Measurements from ENCODE around the gene KIF3B.
A peak's percentile ranks its signal among the peaks of the same experiment; 100 is the strongest.
"Not testable (repeated sequence)": the region's sequence is repeated elsewhere in the genome, so short reads cannot be mapped to it uniquely, and the experiment has no call there.

The KIF3B gene

DNA sequence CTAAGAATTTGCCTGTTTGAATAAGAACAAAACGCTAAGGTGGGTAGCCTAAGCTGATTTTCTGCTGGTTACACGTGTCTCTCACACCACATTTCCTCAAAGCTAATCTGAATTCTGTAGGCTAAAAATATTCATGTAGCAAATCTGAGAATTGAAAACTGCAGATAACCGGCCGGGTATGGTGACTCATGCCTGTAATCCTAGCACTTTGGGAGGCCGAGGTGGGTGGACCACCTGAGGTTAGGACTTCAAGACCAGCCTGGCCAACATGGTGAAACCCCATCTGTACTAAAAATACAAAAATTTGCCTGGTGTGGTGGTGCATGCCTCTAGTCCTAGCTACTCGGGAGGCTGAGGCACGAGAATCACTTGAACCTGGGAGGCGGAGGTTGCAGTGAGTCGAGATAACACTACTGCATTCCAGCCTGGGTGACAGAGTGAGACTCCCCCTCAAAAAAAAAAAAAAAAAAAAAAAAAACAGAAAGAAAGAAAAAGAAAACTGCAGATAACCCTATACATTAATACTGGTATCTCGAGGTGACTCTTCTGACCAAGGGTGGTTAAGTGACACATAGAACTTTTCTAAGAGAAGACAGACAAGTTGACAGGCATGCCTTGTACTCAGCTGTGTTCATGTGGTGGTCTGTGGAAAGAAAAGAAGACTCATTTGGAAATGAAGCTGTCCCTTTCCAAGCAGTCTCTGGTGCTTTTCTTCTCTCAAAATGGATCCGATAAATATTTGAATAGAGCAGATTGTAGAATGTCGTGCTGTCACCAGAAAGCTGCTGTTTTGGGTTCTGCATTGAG, 55.9 kb downstream of the KIF3B start:
- no peak for DNase-seq

DNA sequence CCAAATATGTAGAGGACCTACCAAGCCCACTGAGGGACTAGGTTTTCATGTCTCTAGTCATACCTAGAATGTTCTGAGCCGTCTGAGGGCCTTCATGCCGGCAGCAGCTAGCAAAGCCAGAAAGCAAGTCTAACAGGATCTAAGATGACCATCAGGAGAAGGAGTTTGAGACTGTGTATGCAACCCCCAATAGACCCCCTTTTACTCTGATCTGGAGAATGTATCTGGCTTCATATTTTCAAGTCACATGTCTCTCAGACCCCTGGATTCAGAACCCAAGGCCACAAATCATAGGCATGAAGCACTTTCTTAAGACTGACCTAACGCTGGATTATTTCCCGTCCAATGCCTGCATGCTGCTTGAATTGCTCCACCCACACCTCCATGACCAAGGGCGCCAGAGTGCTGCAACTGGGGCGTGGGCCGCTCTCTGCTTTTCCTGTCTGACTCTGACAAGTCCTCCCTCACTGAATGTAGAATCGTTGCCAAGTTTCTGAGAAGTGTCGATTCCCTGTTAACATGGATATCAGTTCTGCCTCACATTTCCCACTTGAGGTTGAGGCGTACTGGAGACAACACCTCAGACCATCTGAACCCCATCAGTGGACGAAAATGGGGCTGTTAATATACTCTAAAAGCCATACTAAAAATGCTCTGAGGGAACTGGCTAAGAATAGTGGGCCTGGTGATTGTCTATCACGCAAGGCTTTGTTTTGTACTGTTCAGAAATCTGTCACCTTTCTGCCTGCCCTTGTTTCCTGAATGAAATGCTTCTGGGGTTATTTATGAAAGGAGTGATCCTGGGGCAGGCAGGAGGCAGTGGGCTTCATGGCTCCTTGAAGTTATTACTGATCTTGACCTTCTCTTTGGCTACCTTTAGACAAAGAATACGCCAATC, 56.8 kb downstream of the KIF3B start:
- peak; percentile 43 to 54 for DNase-seq

DNA sequence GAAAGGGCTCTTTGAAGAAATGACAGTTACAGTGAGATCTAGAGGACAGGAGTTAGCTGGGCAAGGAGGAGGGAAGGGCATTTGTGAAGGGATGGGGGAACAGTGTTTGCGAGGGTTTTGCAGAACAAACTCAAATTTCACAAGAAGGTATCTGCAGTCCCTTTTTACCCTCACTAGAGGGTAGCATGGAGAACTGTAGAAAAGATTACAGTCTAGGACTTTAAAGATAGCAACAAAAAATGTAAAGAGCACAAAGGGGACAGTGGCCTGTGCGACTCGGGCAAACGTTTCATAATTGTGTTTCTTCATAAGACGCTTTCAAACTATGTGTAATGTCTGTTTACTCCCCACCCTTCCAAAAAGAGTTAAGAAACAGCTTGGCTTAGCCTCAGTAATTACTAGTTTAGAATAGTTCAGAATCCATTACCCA, 59.5 kb downstream of the KIF3B start:
- no peak for DNase-seq

DNA sequence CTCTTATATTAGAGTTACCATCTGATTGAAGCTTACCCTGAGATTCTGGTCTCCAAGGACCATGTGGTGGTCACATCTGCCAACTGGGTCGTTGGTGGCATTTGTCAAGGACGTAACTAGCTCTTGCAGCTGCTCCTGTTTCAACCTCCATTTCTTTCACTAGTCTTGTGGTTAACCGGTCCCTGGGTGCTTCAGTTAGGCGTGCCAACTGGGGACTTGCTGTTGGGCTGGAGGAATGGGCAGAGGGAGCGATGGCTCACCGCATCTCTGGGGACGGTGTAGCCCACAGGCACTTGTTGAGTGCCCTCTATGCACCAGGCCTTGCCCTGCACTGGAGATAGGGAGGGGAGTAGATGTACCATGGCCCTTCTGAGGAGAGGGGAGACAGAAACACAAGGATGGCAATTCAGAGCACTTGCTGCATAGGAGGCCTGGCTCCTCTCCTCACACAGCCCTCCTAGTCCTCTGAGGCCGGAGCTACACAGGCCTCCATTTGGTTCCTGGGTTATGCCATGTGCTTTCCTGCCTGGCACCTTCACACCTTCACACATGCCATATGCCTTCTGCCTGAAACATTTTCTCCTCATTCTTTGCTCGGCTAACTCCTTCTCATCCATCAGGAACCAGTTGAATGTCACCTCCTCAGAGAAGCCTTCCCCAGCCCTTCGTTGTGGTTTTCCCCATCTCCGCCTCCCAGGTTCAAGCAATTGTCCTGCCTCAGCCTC, 60.6 kb downstream of the KIF3B start:
- DNase-seq, result no peak

DNA sequence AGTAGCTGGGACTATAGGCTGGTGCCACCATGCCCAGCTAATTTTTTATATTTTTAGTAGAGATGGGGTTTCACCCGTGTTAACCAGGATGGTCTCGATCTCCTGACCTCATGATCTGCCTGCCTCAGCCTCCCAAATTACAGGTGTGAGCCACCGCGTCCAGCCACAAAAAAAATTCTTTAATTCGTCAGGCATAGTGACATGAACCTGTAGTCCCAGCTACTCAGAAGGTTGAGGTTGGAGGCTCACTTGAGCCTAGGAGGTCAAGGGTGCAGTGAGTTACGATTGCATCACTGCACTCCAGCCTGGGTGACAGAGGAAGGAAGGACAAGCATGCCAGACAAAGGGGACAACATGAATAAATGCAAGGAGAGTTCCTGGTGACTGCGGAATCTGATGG, 61.2 kb downstream of the KIF3B start:
- no peak for DNase-seq

DNA sequence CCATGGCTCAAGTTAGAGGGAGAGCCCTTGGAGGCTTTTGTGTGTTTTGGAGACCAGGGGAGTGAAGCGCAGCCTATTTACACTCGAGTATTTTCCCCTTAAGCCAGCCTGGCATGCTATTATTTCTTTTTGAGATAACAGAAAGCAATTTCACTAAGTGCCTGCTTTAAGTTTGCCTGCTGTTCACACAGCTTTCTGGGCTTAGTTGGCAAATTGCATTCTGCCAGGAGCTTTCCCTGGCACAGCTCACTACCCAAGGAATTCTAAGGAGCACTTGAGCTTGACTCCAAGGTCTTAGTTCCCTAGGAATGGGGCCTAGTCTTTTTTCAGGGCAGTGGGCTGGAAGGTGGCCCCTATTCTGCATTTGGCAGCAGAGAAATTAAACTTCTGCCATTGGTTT, 61.7 kb downstream of the KIF3B start:
- no peak for DNase-seq

DNA sequence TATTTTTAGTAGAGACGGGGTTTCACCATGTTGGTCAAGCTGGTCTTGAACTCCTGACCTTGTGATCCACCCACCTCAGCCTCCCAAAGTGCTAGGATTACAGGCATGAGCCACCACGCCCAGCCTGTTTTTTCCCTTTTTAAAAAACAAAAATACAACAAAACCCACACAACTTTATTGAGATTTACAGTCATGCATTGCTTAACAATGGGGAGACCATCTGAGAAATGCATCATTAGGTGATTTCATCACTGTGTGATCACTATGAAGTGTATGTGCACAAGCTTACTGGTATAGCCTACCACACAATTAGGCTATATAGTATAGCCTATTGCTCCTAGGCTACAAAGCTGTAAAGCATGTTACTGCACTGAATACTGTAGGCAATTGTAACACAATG, 63.6 kb downstream of the KIF3B start:
- not testable (repeated sequence) for DNase-seq

DNA sequence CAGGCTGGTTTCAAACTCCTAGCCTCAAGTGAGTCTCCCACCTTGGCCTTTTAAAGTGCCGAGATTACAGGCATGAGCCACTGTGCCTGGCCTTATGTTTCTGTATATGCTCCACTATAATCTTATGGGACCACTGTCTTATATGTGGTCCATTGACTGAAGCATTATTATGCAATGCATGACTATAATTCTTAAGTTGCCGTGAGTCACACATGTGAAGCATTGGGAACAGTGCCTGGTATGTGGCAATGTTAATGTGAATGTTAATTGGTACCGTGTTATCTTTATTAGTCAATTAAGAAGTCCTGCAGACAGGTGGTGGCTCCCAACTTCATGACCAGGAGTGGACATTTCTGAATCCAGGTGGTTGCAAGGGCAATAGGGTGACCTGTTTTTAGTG, 66.0 kb downstream of the KIF3B start:
- DNase-seq, result no peak

DNA sequence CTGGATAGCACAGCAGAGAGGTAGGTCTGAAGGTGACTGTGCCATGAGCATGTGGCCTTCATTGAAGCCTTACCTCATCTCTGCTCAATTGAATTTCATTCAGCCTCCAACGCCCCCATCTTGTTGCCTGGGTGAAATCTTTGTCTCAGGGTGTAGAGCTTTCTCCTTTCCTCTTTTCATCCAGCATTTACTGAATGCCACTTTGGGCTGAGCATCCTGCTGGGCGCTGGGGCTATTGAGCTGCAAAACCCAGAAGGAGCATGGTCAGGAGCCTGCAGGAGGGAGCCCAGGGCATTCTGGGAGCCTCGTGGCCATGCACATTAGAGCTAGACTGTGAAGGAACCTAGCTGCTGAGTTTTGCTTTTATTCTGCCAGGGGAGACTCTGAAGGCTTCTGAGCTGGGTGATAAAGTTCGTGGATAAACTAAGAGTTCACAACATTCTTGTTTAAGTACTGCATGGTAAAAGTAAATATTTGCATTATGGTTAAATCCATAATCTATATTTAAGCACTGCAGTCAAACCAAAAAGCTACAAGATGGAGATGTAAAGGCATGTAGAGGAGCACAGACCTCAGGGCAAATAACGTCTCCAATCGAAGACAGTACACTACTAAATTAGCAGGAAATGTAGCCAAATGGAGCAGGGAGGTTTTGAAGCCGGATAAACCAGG, 67.5 kb downstream of the KIF3B start:
- no peak for DNase-seq

DNA sequence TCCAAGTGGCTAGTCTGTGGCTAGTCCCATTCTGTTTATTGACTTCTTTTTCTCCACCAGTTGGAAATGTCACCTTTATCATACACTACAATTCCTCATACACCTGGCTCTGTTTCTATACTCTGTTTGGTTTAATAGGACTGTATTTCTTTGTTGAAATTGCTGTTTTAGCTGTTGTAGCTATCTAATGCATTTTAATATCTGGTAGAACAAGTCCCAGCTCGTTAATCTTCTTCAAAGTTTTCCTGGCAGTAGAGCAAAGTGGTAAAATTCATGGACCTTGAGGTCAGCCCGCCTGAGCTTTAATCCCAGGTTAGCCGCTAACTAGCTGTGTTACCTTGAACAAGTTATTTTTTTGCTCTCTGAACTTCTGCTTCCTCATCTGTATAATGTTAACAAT, 70.8 kb downstream of the KIF3B start:
- no peak for DNase-seq

DNA sequence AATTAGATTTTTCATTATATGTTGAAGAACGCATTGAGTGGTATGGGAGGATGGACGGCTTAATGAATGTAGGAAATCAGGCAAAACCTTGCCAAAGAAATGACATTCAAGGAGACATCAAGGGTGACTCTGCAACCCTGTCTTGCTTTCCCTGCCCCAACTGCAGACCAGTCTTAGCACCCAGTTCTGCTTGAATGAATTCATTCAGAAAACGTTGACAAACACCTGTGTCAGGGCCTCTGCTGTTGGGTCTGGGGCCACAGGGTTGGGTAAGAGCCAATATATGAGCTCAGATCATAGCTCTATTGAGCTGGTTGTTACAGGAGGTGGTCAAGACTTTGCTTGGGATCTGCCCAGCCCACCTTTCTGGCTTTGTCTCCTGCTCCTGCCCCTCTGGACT, 73.0 kb downstream of the KIF3B start:
- DNase-seq, result no peak

DNA sequence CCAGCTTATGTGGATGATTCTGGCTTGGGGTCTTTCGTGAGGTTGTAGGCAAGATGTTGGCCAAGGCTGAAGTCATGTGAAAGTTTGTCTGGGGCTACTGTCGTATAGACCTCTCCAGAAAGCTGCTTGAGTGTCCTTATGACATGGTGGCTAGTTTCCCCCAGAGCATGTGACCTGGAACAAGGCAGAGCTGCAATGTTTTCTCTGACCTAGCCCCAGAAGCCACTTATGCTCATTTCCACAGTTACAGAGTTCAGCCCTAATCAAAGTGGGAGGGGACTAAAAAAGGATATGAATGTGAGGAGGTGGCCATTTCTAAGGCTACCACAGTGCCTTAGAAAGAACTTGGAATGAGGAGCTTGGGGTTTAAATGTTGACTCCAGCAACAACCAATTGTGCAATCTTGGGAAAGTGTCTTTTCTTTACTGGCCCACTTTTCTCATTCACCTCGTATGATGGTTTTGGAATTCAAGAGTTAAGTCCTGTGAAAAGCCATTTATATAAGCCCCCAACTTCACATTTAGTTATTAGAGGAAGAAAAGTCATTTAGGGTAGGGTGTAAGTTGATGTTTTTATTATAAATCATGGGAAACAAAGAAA, 74.8 kb downstream of the KIF3B start:
- DNase-seq, result no peak

DNA sequence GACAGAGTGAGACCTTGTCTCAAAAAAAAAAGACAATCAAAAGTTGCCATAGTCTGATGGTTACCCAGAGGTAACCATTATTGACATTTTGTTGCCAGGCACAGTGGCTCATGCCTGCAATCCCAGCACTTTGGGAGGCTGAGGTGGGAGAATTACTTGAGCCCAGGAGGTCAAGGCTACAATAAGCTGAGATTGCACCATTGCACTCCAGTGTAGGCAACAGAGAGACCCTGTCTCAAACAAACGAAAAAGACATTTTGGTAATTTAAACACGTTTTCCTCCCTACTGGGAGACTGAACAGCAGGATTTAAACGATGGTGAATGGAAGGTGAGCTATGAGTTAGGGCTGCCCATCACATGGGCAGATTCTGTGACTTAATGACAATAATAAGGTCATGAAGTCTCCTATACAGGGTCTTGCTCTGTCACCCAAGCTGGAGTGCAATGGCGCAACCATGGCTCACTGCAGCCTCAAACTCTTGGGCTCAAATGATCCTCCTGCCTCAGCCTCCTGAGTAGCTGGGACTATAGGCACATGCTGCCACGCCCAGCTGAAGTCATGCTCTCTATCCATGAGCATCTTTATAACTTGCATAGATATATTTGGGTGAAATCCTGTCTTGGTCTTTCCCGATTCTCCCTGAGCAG, 76.5 kb downstream of the KIF3B start:
- no peak for DNase-seq

DNA sequence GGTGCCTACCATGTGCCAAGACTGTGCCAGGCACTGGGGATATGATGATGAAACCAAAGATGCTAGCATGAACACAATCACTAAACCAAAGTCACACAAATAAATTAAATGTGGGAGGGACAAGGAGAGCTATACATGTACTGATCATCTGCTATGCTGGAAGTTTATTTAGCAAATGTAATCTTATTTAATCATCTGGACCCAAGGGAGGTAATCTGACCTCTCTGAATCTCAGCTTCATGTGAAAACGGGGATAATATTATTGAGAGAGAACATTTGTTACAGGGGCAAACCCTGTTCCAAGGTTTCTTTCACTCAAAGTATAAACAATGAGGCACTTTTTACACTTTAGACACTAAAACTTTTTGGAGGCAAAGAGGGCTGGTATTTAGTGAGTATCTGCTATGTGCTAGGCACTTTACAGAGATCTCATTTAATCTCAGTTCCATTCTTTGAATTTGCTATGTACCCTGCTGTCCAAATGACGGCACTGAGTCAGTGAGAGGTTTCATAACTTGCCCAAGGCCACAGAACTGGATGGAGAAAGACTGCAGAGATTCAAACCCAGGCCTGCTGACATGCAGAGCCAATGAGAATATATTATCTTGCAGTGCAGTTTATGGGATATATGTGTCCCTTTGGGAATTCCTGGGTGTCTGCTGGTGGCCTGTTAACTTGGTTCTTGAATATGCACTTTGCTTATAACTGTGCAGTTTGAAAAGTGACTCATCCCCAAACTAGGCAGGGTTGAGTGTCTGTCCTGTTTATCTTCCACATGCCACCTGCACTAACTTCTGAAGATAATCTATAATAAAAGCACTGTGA, 77.4 kb downstream of the KIF3B start:
- no peak for DNase-seq

DNA sequence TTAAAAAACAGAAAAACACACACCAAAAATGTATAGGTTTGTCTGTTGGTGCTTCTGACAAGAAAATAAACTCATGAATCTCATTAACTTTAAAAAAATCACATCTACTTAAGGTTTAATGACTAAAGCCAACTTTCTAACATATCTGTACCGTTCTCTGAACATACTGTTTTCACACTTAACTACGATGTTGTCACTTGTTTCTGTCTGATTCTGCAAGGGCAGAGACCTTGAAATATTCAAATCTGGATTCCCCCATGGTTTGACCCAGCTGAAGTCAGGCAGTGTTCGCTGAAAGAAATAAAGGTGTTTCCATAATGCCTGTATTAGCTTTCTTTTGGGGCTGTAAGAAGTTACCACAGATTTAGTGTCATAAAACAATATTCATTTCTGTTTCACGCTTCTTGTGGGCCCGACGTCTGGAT, 78.0 kb downstream of the KIF3B start:
- DNase-seq, result no peak

DNA sequence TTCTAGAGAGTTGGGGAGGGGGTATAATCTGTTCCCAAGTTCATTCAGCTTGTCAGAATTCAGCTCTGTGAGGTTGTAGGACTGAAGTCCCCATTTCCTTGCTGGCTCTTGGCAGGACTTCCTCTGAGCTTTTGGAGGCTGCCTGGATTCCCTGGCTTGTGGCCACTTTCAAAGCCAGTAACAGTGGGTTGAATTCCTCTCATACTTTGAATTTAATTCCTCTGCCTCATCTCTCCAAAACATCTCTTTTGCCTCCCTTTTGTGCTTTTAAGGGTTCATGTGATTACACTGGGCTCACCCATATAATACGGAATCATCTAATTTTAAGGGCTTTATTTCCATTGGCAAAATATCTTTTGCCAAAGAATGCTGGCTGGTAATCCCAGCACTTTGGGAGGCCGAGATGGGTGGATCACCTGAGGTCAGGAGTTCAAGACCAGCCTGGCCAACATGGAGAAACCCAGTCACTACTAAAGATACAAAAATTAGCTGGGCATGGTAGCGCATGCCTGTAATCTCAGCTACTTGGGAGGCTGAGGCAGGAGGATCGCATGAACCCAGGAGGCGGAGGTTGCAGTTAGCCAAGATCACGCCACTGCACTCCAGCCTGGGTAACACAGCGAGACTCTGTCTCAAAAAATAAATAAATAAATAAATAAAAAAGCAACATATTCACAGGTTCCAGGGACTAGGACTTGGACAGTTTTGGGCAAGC, 78.6 kb downstream of the KIF3B start:
- DNase-seq, result not testable (repeated sequence)

DNA sequence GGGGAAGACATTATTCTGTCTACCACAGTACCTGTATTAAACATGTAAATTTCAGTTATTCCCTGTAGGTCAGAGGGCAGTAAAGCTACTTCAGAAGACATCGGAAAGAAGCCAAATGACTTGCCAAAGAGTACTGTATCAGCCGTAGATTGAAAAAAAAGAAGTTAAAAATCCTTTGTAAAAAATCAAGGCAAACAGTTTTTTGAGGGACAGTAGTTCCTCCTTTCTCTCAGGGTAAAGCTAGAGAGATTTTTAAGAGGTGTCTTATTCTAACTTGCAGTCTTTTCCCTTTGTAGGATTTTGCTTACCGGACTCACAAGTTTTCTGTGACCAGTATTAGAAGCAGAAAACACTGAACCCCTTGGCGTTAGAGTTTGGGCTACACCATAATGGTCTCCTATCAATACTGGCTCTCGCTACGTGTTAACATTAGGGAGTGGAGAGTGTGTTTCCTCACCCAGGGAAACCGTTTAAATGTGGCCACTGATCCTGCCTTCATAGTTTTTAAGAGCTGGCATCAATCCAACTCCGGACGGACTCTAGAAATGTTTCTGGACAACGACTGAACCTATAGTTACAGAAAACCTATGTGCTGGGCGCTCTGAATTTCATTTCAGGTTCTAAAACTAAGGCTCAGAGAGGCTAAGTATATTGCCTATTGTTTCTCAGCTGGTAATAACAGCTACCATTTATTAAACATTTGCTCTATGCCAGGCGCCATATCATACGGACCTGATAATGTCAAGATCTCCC, 79.3 kb downstream of the KIF3B start:
- no peak for DNase-seq

DNA sequence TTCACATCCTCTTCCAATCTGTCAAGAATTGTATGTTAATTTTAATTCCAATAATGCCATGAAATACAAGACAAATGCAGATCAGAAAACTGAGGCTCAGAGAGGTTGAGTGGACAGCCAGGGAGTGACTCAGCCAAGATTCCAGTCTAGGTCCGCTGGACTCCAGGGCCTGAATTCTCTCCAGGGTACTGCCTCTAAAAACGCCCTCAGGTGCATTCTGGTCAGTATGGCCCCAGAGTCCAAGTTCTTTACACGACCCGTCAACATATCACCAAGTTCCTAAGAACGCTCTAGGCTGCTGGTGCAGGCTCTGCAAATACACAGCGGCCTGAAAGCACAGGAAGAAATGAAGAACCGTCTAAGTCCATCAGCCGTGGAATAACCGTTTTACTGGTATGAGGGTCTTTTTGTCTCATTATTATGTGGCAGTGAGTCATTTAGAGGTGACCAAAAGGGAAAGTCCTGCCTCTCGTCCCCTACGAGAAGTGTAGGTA, 80.0 kb downstream of the KIF3B start:
- no peak for DNase-seq

Measured in stimulated activated CD4-positive, alpha-beta T cell treated with anti-CD3 and anti-CD28 coated beads, Interleukin-4, amount 100 ng/mL, for 4 hours (primary cell).